GM12878 (cell line): ENCODE data around the gene KISS1R. TPM values are rescaled to one million over a fixed set of nuclear protein-coding genes. Genes with fewer than 3 reads are reported as not detected.
A peak's percentile ranks its signal among the peaks of the same experiment; 100 is the strongest.

ENCODE experiments used
- BCL3 ChIP-seq: IDR thresholded peaks from 2 replicates; pipeline ENCODE4 v1.6.1; 2011; ENCODE audit warnings: borderline replicate concordance, low read depth, mild to moderate bottlenecking, moderate library complexity, low read length; ENCODE audit not compliant: insufficient read depth, poor library complexity, severe bottlenecking
- BHLHE40 ChIP-seq, 2 experiments: fragments of 450-650 bp in 1 of 2; IDR thresholded peaks; 2 replicates each; pipeline ENCODE4 v1.6.1; 2011 to 2017; ENCODE audit warnings: low read depth in 2 of 2, borderline replicate concordance in 1 of 2, improper control_type of control experiment in 1 of 2, low read length in 1 of 2, mild to moderate bottlenecking in 1 of 2
- CBX5 ChIP-seq: sonication (generic); IDR thresholded peaks from 2 replicates; pipeline ENCODE4 v1.6.1; 2016; ENCODE audit warnings: low read depth, moderate library complexity, mild to moderate bottlenecking, inconsistent platforms
- CEBPZ ChIP-seq: fragments of 150-350 bp; IDR thresholded peaks from 2 replicates; pipeline ENCODE4 v1.6.1; 2016; ENCODE audit warnings: low read depth, low read length
- HCFC1 ChIP-seq: fragments of 150-350 bp; IDR thresholded peaks from 2 replicates; pipeline ENCODE4 v1.6.1; 2014; ENCODE audit warnings: low read length
- HDGF ChIP-seq: fragments of 450-650 bp; IDR thresholded peaks from 2 replicates; pipeline ENCODE4 v1.6.1; 2016; ENCODE audit warnings: antibody characterized with exemption
- IRF4 ChIP-seq: IDR thresholded peaks from 2 replicates; pipeline ENCODE4 v1.6.1; 2011; ENCODE audit warnings: low read depth, low read length
- JUND ChIP-seq: IDR thresholded peaks from 2 replicates; pipeline ENCODE4 v1.6.1; 2012; ENCODE audit warnings: low read depth, mild to moderate bottlenecking, low read length, improper control_type of control experiment, moderate library complexity
- LARP7 ChIP-seq: fragments of 450-650 bp; IDR thresholded peaks from 2 replicates; pipeline ENCODE4 v1.6.1; 2017; ENCODE audit warnings: mild to moderate bottlenecking
- NR2F1 ChIP-seq: fragments of 450-650 bp; conservative IDR thresholded peaks from 2 replicates; pipeline ENCODE4 v1.6.1; 2017; ENCODE audit warnings: mild to moderate bottlenecking
- NRF1 ChIP-seq: conservative IDR thresholded peaks from 2 replicates; pipeline ENCODE4 v1.6.1; 2011; ENCODE audit warnings: mild to moderate bottlenecking, low read depth, low read length, improper control_type of control experiment
- SIN3A ChIP-seq: IDR thresholded peaks from 2 replicates; pipeline ENCODE4 v1.6.1; 2012; ENCODE audit warnings: low read depth, low read length, improper control_type of control experiment
- SRF ChIP-seq, 2 experiments: IDR thresholded peaks; 2 replicates each; pipeline ENCODE4 v1.6.1; 2011; ENCODE audit warnings: low read depth in 2 of 2, low read length in 2 of 2, mild to moderate bottlenecking in 1 of 2, moderate library complexity in 1 of 2
- ZNF687 ChIP-seq: fragments of 450-650 bp; IDR thresholded peaks from 2 replicates; pipeline ENCODE4 v1.6.1; 2017; ENCODE audit warnings: mild to moderate bottlenecking, moderate library complexity
- polyA plus RNA-seq, 11 experiments: library from polyadenylated mRNA; depleted of rRNA in 4 of 11; unstranded in 6 of 11; stranded (reverse) in 5 of 11; fragments of >200 nt; fragmentation: Nextera tagmentation in 4 of 11; fragmentation: Illumina TruSeq in 1 of 11; extraction: Ambion mirVana in 4 of 11; extraction: Trizol in 1 of 11; gene quantifications; 1 replicate in 1 of 11; 2 replicates in 10 of 11; pipeline versions ENCODE4 v1.2.1 to v1.2.3, GENCODE V29; 2011 to 2016; ENCODE audit warnings: inconsistent platforms in 2 of 11, missing spikeins in 2 of 11, low read depth in 1 of 11
- total RNA-seq, 4 experiments: library from RNA; depleted of rRNA in 3 of 4; stranded (reverse); fragments of >200 nt in 3 of 4; fragmentation: Illumina TruSeq in 1 of 4; extraction: Trizol in 1 of 4; gene quantifications; 2 replicates each; pipeline versions ENCODE4 v1.2.1 to v1.2.3, GENCODE V29; 2013 to 2021
- TF ChIP-seq, protein P1 (sequence below): IDR thresholded peaks from 2 replicates; pipeline ENCODE4 v1.6.1; 2011; ENCODE audit warnings: mild to moderate bottlenecking, low read depth, low read length, moderate library complexity; ENCODE audit not compliant: insufficient replicate concordance
- TF ChIP-seq, protein P2 (sequence below): IDR thresholded peaks from 2 replicates; pipeline ENCODE4 v1.6.1; 2012; ENCODE audit warnings: low read depth, low read length, improper control_type of control experiment

Gene KISS1R
- total and polyA plus RNA-seq, 10 of the 15 experiments (the other 5 are each of a cell fraction or from before 2014, with no cell fraction given), result 0.13 to 2.7 (median 1.4) TPM; not detected in 3

DNA sequence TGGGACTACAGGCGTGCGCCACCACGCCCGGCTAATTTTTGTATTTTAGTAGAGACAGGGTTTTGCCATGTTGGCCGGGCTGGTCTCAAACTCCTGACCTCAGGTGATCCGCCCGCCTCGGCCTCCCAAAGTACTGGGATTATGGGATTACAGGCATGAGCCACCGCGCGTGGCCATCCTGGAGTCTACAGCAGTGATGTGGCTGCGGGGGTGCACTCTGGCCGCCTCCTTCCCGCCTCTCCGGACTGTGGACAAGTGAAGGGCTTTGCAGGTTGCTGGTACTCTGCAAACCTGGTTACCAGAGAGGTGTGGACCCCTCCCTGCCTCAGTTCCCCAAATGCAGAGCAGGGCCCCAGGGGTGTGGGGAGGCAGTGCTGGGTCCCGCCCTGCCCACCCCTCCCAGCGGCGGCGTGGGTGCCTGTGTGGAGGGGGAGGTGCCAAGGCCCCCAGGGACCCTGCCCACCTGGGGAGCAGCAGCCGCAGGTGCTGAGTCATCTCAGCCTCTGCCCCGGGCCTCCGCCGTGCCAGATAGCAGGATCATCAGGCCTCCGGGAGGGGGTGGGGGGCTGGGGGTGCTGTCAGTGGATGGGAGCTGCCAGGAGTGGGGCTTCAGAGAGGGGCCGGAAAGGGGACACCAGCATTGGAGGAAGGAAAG lies 31.8 kb downstream of the KISS1R start (continued):
- peak; percentile 42; the same call in 1 of the 2 replicates for TF ChIP-seq JUND
- no peak for TF ChIP-seq NRF1
- TF ChIP-seq IRF4, result 0 out of 2 replicates have a peak, but pooled peaks have one; percentile 19
- TF ChIP-seq NR2F1, result no peak
- TF ChIP-seq SIN3A, result no peak
- TF ChIP-seq HCFC1, result no peak
- no peak for TF ChIP-seq LARP7
- TF ChIP-seq, protein P1, sequence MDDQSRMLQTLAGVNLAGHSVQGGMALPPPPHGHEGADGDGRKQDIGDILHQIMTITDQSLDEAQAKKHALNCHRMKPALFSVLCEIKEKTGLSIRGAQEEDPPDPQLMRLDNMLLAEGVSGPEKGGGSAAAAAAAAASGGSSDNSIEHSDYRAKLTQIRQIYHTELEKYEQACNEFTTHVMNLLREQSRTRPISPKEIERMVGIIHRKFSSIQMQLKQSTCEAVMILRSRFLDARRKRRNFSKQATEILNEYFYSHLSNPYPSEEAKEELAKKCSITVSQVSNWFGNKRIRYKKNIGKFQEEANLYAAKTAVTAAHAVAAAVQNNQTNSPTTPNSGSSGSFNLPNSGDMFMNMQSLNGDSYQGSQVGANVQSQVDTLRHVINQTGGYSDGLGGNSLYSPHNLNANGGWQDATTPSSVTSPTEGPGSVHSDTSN, result no peak
- no peak for TF ChIP-seq CEBPZ
- TF ChIP-seq SRF (IDR thresholded peaks at IDR 0.05; ENCODE audit: low read depth in 2 of 2, low read length in 2 of 2), result 0 out of 4 replicates have a peak, but pooled peaks of 1 of the 2 experiments have one; percentile 32
- no peak for TF ChIP-seq CBX5
- no peak; the same call in 1 of the 2 replicates for TF ChIP-seq HDGF
- no peak for TF ChIP-seq ZNF687
- TF ChIP-seq BHLHE40 (IDR thresholded peaks at IDR 0.05; ENCODE audit: borderline replicate concordance in 1 of 2, low read depth in 2 of 2, low read length in 1 of 2), result peak; percentile 49 to 68; a peak in 2 of 4 replicates
- TF ChIP-seq, protein P2, sequence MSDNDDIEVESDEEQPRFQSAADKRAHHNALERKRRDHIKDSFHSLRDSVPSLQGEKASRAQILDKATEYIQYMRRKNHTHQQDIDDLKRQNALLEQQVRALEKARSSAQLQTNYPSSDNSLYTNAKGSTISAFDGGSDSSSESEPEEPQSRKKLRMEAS, result no peak
- TF ChIP-seq BCL3, result peak; percentile 65
